CD4-positive, alpha-beta T cell (primary cell): ENCODE measurements around the gene GSE1. TPM values are rescaled to one million over a fixed set of nuclear protein-coding genes. Genes with fewer than 3 reads are reported as not detected.

Experiments
- ATAC-seq: fragments of 200-7000 bp; cut with Tn5 transposase; one replicate; pipeline ENCODE4 v1.10.0; 2022; ENCODE audit warnings: mild to moderate bottlenecking; ENCODE audit not compliant: poor library complexity
- CTCF ChIA-PET: fragments of 350-600 bp; sonication (Branson Sonifier 250); formaldehyde crosslinking; loops from one replicate; lab custom pipeline; 2021; ENCODE audit warnings: antibody characterized with exemption, inconsistent platforms; lab: Charles Lee
- POLR2A ChIA-PET: fragments of 350-600 bp; sonication (Branson Sonifier 250); formaldehyde crosslinking; loops from one replicate; lab custom pipeline; 2021; ENCODE audit warnings: antibody characterized with exemption, inconsistent platforms; lab: Charles Lee
- DNase-seq, 14 experiments: peaks; one replicate each; pipeline ENCODE4 v3.0.0-alpha.2; 2013 to 2020; ENCODE audit warnings: mixed read lengths in 2 of 14
- H3K27ac ChIP-seq, 2 donors: one replicate each; pipeline versions ENCODE4 v1.5.1 to v1.7.0; 2013; ENCODE audit warnings: low read length in 2 of 2, low read depth in 1 of 2, mild to moderate bottlenecking in 1 of 2
- H3K27me3 ChIP-seq, 2 experiments: 1 replicate in 1 of 2; 2 replicates in 1 of 2; pipeline versions ENCODE4 v1.6.1 to v1.7.0; 2013; ENCODE audit warnings: low read length in 2 of 2, control low read depth in 1 of 2, mild to moderate bottlenecking in 1 of 2, moderate library complexity in 1 of 2; ENCODE audit not compliant: insufficient read depth in 2 of 2, control insufficient read depth in 1 of 2
- H3K36me3 ChIP-seq: one replicate; pipeline ENCODE4 v1.6.1; 2013; ENCODE audit warnings: low read length, control low read depth; ENCODE audit not compliant: insufficient read depth
- H3K4me1 ChIP-seq: one replicate; pipeline ENCODE4 v1.6.1; 2013; ENCODE audit warnings: low read length, control low read depth; ENCODE audit not compliant: insufficient read depth
- H3K4me3 ChIP-seq: one replicate; pipeline ENCODE4 v1.5.1; 2013; ENCODE audit warnings: mild to moderate bottlenecking, low read length, moderate library complexity
- H3K9me3 ChIP-seq, 2 experiments: 1 replicate in 1 of 2; 2 replicates in 1 of 2; pipeline versions ENCODE4 v1.6.1 to v1.7.0; 2013; ENCODE audit warnings: low read length in 2 of 2, mild to moderate bottlenecking in 2 of 2, control low read depth in 1 of 2, moderate library complexity in 1 of 2; ENCODE audit not compliant: control insufficient read depth in 1 of 2, insufficient read depth in 1 of 2
- H3K27ac Mint-ChIP-seq: one replicate; pipeline ENCODE4 v1.8.0; 2020; ENCODE audit warnings: mixed read lengths
- H3K27me3 Mint-ChIP-seq: one replicate; pipeline ENCODE4 v1.8.0; 2021; ENCODE audit warnings: mixed read lengths
- H3K36me3 Mint-ChIP-seq: one replicate; pipeline ENCODE4 v1.8.0; 2021; ENCODE audit warnings: low read depth, mixed read lengths
- H3K4me1 Mint-ChIP-seq: one replicate; pipeline ENCODE4 v1.8.0; 2021; ENCODE audit warnings: low read depth, mixed read lengths
- H3K4me3 Mint-ChIP-seq: one replicate; pipeline ENCODE4 v1.8.0; 2020; ENCODE audit warnings: mild to moderate bottlenecking, mixed read lengths
- H3K9me3 Mint-ChIP-seq: one replicate; pipeline ENCODE4 v1.8.0; 2020; ENCODE audit warnings: mixed read lengths
- CTCF ChIP-seq: fragments of 200-600 bp; IDR thresholded peaks from one replicate; pipeline ENCODE4 v1.8.0; 2022; ENCODE audit warnings: antibody characterized with exemption, mild to moderate bottlenecking
- intact Hi-C, 2 experiments: fragments of 100-400 bp; cut with DNase I in 1 of 2; cut with micrococcal nuclease in 1 of 2; formaldehyde crosslinking; loops; one replicate each; pipeline versions ENCODE4 v1.15.1 to v1.9.0; 2023 to 2025; cut with DNase I, micrococcal nuclease
- total RNA-seq, 174 experiments: library from RNA in 2 of 174; stranded (reverse) in 2 of 174; gene quantifications; one replicate each; pipeline ENCODE4 v1.2.3 and lab custom pipeline; 2021 to 2026

The GSE1 gene
- total RNA-seq, 2 experiments from 2014 or later = 11.7 to 13.7 TPM

- no peaks in the 10 kb centered on the region for H3K27me3 ChIP-seq
- no peaks in the 10 kb centered on the region for H3K4me1 ChIP-seq
- ChIA-PET CTCF (no interaction called here), POLR2A (no interaction called here)
- Mint-ChIP-seq H3K27ac (no peak overlapping the region), H3K4me3 (no peak overlapping the region), H3K4me1 (no peaks in the 10 kb centered on the region), H3K27me3 (no peaks in the 10 kb centered on the region), H3K9me3 (no peaks in the 10 kb centered on the region), H3K36me3 (no peaks in the 10 kb centered on the region)
- H3K36me3 ChIP-seq = no peaks in the 10 kb centered on the region
- no peak for TF ChIP-seq CTCF
- no peak overlapping the region for H3K27ac ChIP-seq
- intact Hi-C loops = no loop called here
- no peaks in the 10 kb centered on the region for H3K9me3 ChIP-seq
- H3K4me3 ChIP-seq = no peak overlapping the region
- no peak for DNase-seq
- no peak for ATAC-seq
These were observed 17.2 kb upstream of the GSE1 start for GRCh38 chr16:85595812-85596502.

GRCh38 chr16:85598141-85598540, 15.0 kb upstream of the GSE1 start:
- H3K9me3 ChIP-seq = peaks cover 0 to 3% of the 10 kb centered on the region in 2 experiments
- no peak for ATAC-seq
- no peaks in the 10 kb centered on the region for H3K27me3 Mint-ChIP-seq
- CTCF ChIA-PET = no interaction called here
- H3K27ac ChIP-seq = no peak overlapping the region
- intact Hi-C loops = no loop called here
- H3K27me3 ChIP-seq = no peaks in the 10 kb centered on the region
- no peak overlapping the region for H3K27ac Mint-ChIP-seq
- H3K4me3 ChIP-seq = no peak overlapping the region
- no peak for DNase-seq
- no peaks in the 10 kb centered on the region for H3K36me3 ChIP-seq
- no peaks in the 10 kb centered on the region for H3K9me3 Mint-ChIP-seq
- H3K36me3 Mint-ChIP-seq = no peaks in the 10 kb centered on the region
- TF ChIP-seq CTCF = no peak
- H3K4me1 Mint-ChIP-seq = no peaks in the 10 kb centered on the region
- H3K4me1 ChIP-seq = no peaks in the 10 kb centered on the region
- POLR2A ChIA-PET = no interaction called here
- no peak overlapping the region for H3K4me3 Mint-ChIP-seq

- no peaks in the 10 kb centered on the region for H3K36me3 Mint-ChIP-seq
- no peak for DNase-seq
- intact Hi-C loops = no loop called here
- ChIA-PET POLR2A (no interaction called here), CTCF (no interaction called here)
- no peak overlapping the region for H3K4me3 Mint-ChIP-seq
- peaks cover 0 to 6% of the 10 kb centered on the region in 2 experiments for H3K9me3 ChIP-seq
- H3K27me3 ChIP-seq = no peaks in the 10 kb centered on the region
- ATAC-seq = no peak
- no peak overlapping the region for H3K4me3 ChIP-seq
- no peaks in the 10 kb centered on the region for H3K36me3 ChIP-seq
- no peaks in the 10 kb centered on the region for H3K4me1 ChIP-seq
- no peaks in the 10 kb centered on the region for H3K4me1 Mint-ChIP-seq
- H3K27ac ChIP-seq = no peak overlapping the region
- no peak overlapping the region for H3K27ac Mint-ChIP-seq
- H3K9me3 Mint-ChIP-seq = no peaks in the 10 kb centered on the region
- H3K27me3 Mint-ChIP-seq = no peaks in the 10 kb centered on the region
- TF ChIP-seq CTCF = no peak
These were observed 13.0 kb upstream of the GSE1 start for GRCh38 chr16:85600078-85600477.
